GM12878 (cell line): Measurements from ENCODE around the gene PPP1R1C. TPM values are rescaled to one million over a fixed set of nuclear protein-coding genes. Genes with fewer than 3 reads are reported as not detected.

ENCODE experiments used
- ATAC-seq: fragments of 200-7000 bp; cut with Tn5 transposase; 3 replicates; pipeline ENCODE4 v1.9.1; 2020; ENCODE audit warnings: mild to moderate bottlenecking, moderate library complexity
- BruUV-seq: library from RNA; stranded (reverse); fragments of 400-500 nt; replicated peaks from 2 replicates; lab custom pipeline; 2021; lab: Mats Ljungman, UMichigan
- CTCF ChIA-PET: fragments of 300-600 bp; sonication (Branson Sonifier 250); formaldehyde crosslinking; extraction: SDS; loops from one replicate; lab custom pipeline; 2021; ENCODE audit warnings: inconsistent platforms; lab: Yijun Ruan, JAX
- POLR2A ChIA-PET: fragments of 350-600 bp; formaldehyde crosslinking; extraction: SDS; loops from one replicate; lab custom pipeline; 2021; ENCODE audit warnings: inconsistent platforms; lab: Charles Lee
- RAD21 ChIA-PET: fragments of 300-600 bp; sonication (Branson Sonifier 250); formaldehyde crosslinking; loops from one replicate; lab custom pipeline; 2023; ENCODE audit warnings: antibody characterized with exemption; ENCODE audit not compliant: unreplicated experiment; lab: Charles Lee
- SMC1A ChIA-PET: fragments of 300-600 bp; sonication (Branson Sonifier 250); formaldehyde crosslinking; loops from one replicate; lab custom pipeline; 2023; ENCODE audit not compliant: unreplicated experiment, uncharacterized antibody; lab: Charles Lee
- DNase-seq: peaks from one replicate; pipeline ENCODE4 v3.0.0-alpha.2; 2011; ENCODE audit warnings: low read depth, low spot score
- FAIRE-seq: peaks from 3 replicates; lab custom pipeline; 2011; peaks lifted over from hg19 to GRCh38; lab: Jason Lieb, UNC
- H2AFZ ChIP-seq: 2 replicates; pipeline ENCODE4 v1.6.0; 2011; ENCODE audit warnings: low read depth, low read length, control low read depth; ENCODE audit not compliant: control insufficient read depth
- H3K27ac ChIP-seq: 2 replicates; pipeline ENCODE4 v1.5.1; 2011; ENCODE audit warnings: control low read depth; ENCODE audit not compliant: control insufficient read depth, insufficient read depth
- H3K27me3 ChIP-seq, 2 experiments: replicated peaks in 1 of 2; 2 replicates each; pipeline versions ENCODE4 v1.6.0 to v1.6.1; 2011; ENCODE audit warnings: low read length in 1 of 2; ENCODE audit not compliant: control insufficient read depth in 2 of 2, insufficient read depth in 2 of 2
- H3K36me3 ChIP-seq, 2 experiments: 2 replicates each; pipeline ENCODE4 v1.5.1; 2011; ENCODE audit warnings: low read length in 1 of 2; ENCODE audit not compliant: control insufficient read depth in 2 of 2, insufficient read depth in 2 of 2
- H3K4me1 ChIP-seq: 2 replicates; pipeline ENCODE4 v1.6.1; 2011; ENCODE audit warnings: mild to moderate bottlenecking, low read length, moderate library complexity, mixed read lengths; ENCODE audit not compliant: control insufficient read depth, insufficient read depth
- H3K4me2 ChIP-seq: 2 replicates; pipeline ENCODE4 v1.6.0; 2011; ENCODE audit warnings: control low read depth; ENCODE audit not compliant: control insufficient read depth, insufficient read depth
- H3K4me3 ChIP-seq: fragments of 200-600 bp; sonication (generic); 2 replicates; pipeline ENCODE4 v1.5.1; 2016
- H3K79me2 ChIP-seq: 2 replicates; pipeline ENCODE4 v1.6.0; 2011; ENCODE audit warnings: low read length; ENCODE audit not compliant: control insufficient read depth, insufficient read depth
- H3K9ac ChIP-seq: 2 replicates; pipeline ENCODE4 v1.8.0; 2011; ENCODE audit warnings: low read length, control low read depth, mixed read lengths; ENCODE audit not compliant: control insufficient read depth, insufficient read depth
- H3K9me3 ChIP-seq: replicated peaks from 3 replicates; pipeline ENCODE4 v1.5.1; 2011; ENCODE audit warnings: mild to moderate bottlenecking, low read length; ENCODE audit not compliant: control insufficient read depth, insufficient read depth
- H4K20me1 ChIP-seq: 2 replicates; pipeline ENCODE4 v1.6.0; 2011; ENCODE audit not compliant: control insufficient read depth, insufficient read depth
- ESRRA ChIP-seq: IDR thresholded peaks from 2 replicates; pipeline ENCODE4 v1.6.1; 2012; ENCODE audit warnings: mild to moderate bottlenecking, low read length, improper control_type of control experiment
- ETV6 ChIP-seq, 2 experiments: fragments of 450-650 bp in 1 of 2; IDR thresholded peaks in 1 of 2; conservative IDR thresholded peaks in 1 of 2; 2 replicates each; pipeline ENCODE4 v1.6.1; 2014; ENCODE audit warnings: antibody characterized with exemption in 1 of 2, borderline replicate concordance in 1 of 2, low read depth in 1 of 2, mild to moderate bottlenecking in 1 of 2, moderate library complexity in 1 of 2
- FOXK2 ChIP-seq: fragments of 450-650 bp; IDR thresholded peaks from 2 replicates; pipeline ENCODE4 v1.6.1; 2017; ENCODE audit warnings: mild to moderate bottlenecking, moderate library complexity
- GABPA ChIP-seq: IDR thresholded peaks from 2 replicates; pipeline ENCODE4 v1.6.1; 2014; ENCODE audit warnings: antibody characterized with exemption, low read depth, mild to moderate bottlenecking, inconsistent platforms
- HDAC2 ChIP-seq: fragments of 200-600 bp; sonication (generic); IDR thresholded peaks from 2 replicates; pipeline ENCODE4 v1.6.1; 2017
- NBN ChIP-seq: fragments of 450-650 bp; IDR thresholded peaks from 2 replicates; pipeline ENCODE4 v1.6.1; 2016
- NR2C1 ChIP-seq: fragments of 450-650 bp; IDR thresholded peaks from 2 replicates; pipeline ENCODE4 v1.6.1; 2017; ENCODE audit warnings: antibody characterized with exemption, mild to moderate bottlenecking, moderate library complexity
- NR2C2 ChIP-seq: IDR thresholded peaks from 2 replicates; pipeline ENCODE4 v1.6.1; 2011; ENCODE audit warnings: borderline replicate concordance, low read depth; ENCODE audit not compliant: control insufficient read depth, insufficient read length
- POLR2A ChIP-seq: IDR thresholded peaks from 2 replicates; pipeline ENCODE4 v1.6.1; 2011; ENCODE audit warnings: low read depth, mild to moderate bottlenecking, low read length
- SP1 ChIP-seq: IDR thresholded peaks from one replicate; pipeline ENCODE4 v1.6.1; 2011; ENCODE audit warnings: low read depth, low read length
- SPI1 ChIP-seq: IDR thresholded peaks from 2 replicates; pipeline ENCODE4 v1.6.1; 2011; ENCODE audit warnings: low read depth, mild to moderate bottlenecking, low read length, moderate library complexity, borderline replicate concordance; ENCODE audit not compliant: insufficient read depth
- STAT1 ChIP-seq: fragments of 450-650 bp; conservative IDR thresholded peaks from 2 replicates; pipeline ENCODE4 v1.6.1; 2014; ENCODE audit warnings: antibody characterized with exemption, mild to moderate bottlenecking
- TCF3 ChIP-seq: IDR thresholded peaks from 2 replicates; pipeline ENCODE4 v1.6.1; 2012; ENCODE audit warnings: low read depth, mild to moderate bottlenecking, low read length, borderline replicate concordance; ENCODE audit not compliant: insufficient read depth
- YY1 ChIP-seq: IDR thresholded peaks from 2 replicates; pipeline ENCODE4 v1.6.1; 2011; ENCODE audit warnings: low read depth, mild to moderate bottlenecking, low read length
- in situ Hi-C: fragments of 300-500 bp; cut with MboI; formaldehyde crosslinking; loops from 9 replicates; pipeline ENCODE4 v1.14.3; 2018; ENCODE audit warnings: mixed read lengths
- intact Hi-C: fragments of 100-400 bp; cut with micrococcal nuclease; formaldehyde crosslinking; loops from one replicate; pipeline ENCODE4 v1.14.2; 2022; ENCODE audit not compliant: unreplicated experiment
- polyA plus RNA-seq, 11 experiments: library from polyadenylated mRNA; depleted of rRNA in 4 of 11; unstranded in 6 of 11; stranded (reverse) in 5 of 11; fragments of >200 nt; fragmentation: Nextera tagmentation in 4 of 11; fragmentation: Illumina TruSeq in 1 of 11; extraction: Ambion mirVana in 4 of 11; extraction: Trizol in 1 of 11; gene quantifications; 1 replicate in 1 of 11; 2 replicates in 10 of 11; pipeline versions ENCODE4 v1.2.1 to v1.2.3, GENCODE V29; 2011 to 2016; ENCODE audit warnings: inconsistent platforms in 2 of 11, missing spikeins in 2 of 11, low read depth in 1 of 11
- total RNA-seq, 4 experiments: library from RNA; depleted of rRNA in 3 of 4; stranded (reverse); fragments of >200 nt in 3 of 4; fragmentation: Illumina TruSeq in 1 of 4; extraction: Trizol in 1 of 4; gene quantifications; 2 replicates each; pipeline versions ENCODE4 v1.2.1 to v1.2.3, GENCODE V29; 2013 to 2021
- TF ChIP-seq, protein P1 (sequence below): IDR thresholded peaks from 2 replicates; pipeline ENCODE4 v1.6.1; 2012; ENCODE audit warnings: mild to moderate bottlenecking, low read depth, low read length
- TF ChIP-seq, protein P2 (sequence below): fragments of 450-650 bp; IDR thresholded peaks from 2 replicates; pipeline ENCODE4 v1.6.1; 2017; ENCODE audit warnings: low read depth, mild to moderate bottlenecking, moderate library complexity
- TF ChIP-seq, protein P3 (sequence below): IDR thresholded peaks from 2 replicates; pipeline ENCODE4 v1.6.1; 2011; ENCODE audit warnings: borderline replicate concordance, low read depth, mild to moderate bottlenecking, moderate library complexity, mixed read lengths, low read length; ENCODE audit not compliant: insufficient read depth; ENCODE audit errors: extremely low read length
- TF ChIP-seq, protein P4 (sequence below): fragments of 450-650 bp; IDR thresholded peaks from 2 replicates; pipeline ENCODE4 v1.6.1; 2017; ENCODE audit warnings: mild to moderate bottlenecking, low read depth, inconsistent platforms; ENCODE audit not compliant: poor library complexity, severe bottlenecking

The PPP1R1C gene
- total and polyA plus RNA-seq, 10 of the 15 experiments (the other 5 are each of a cell fraction or from before 2014, with no cell fraction given), result 0.11 TPM; not detected in 9

DNA sequence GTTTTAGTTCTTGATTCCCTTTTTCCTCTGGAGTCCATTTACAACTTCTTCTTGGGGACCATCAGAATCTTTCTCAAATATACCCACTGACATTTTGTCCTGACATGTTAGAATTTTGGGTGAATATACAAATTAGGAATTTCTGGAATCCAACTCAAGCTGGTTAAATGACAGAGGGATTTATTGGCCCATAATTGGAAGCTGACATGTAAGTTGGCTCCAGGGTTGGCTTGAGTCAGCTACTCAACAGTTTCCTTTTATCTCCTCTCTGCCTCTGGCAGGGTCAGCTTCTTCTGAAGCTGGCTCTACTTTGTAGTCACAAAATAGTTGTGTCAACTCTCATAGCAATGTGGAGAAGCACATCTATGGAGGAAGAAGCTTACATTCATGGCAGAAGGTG, 36.6 kb upstream of the PPP1R1C start:
- H4K20me1 ChIP-seq, result no peaks in the 10 kb centered on the region
- no peak overlapping the region for H3K9ac ChIP-seq
- CTCF ChIA-PET, result interaction anchor here (0.7 to 3.6 kb wide), 5 partner anchors 11 to 206 kb away, joined by 3 to 14 read pairs (median 3); no protein-coding TSS in a partner anchor
- H3K79me2 ChIP-seq, result no peaks in the 10 kb centered on the region
- no peak for DNase-seq
- BruUV-seq, result no TSS peak
- H3K4me3 ChIP-seq, result no peak overlapping the region
- in situ Hi-C loops, result no loop called here
- no peak overlapping the region for H3K4me2 ChIP-seq
- H3K27ac ChIP-seq, result no peak overlapping the region
- H2AFZ ChIP-seq, result no peak overlapping the region
- H3K36me3 ChIP-seq, result no peaks in the 10 kb centered on the region
- intact Hi-C loops, result no loop called here
- no peak for ATAC-seq
- no peaks in the 10 kb centered on the region for H3K9me3 ChIP-seq
- RAD21 ChIA-PET, result no interaction called here
- 0 out of 4 replicates have a peak, but pooled peaks cover 0 to 4% of the 10 kb centered on the region in 2 experiments for H3K27me3 ChIP-seq
- no peaks in the 10 kb centered on the region for H3K4me1 ChIP-seq
- POLR2A ChIA-PET, result no interaction called here
- SMC1A ChIA-PET, result interaction anchor here (0.5 to 1.9 kb wide), 3 partner anchors 12 to 636 kb away, joined by 4 to 5 read pairs (median 4); no protein-coding TSS in a partner anchor
- no peak for FAIRE-seq
- TF ChIP-seq, protein P1, sequence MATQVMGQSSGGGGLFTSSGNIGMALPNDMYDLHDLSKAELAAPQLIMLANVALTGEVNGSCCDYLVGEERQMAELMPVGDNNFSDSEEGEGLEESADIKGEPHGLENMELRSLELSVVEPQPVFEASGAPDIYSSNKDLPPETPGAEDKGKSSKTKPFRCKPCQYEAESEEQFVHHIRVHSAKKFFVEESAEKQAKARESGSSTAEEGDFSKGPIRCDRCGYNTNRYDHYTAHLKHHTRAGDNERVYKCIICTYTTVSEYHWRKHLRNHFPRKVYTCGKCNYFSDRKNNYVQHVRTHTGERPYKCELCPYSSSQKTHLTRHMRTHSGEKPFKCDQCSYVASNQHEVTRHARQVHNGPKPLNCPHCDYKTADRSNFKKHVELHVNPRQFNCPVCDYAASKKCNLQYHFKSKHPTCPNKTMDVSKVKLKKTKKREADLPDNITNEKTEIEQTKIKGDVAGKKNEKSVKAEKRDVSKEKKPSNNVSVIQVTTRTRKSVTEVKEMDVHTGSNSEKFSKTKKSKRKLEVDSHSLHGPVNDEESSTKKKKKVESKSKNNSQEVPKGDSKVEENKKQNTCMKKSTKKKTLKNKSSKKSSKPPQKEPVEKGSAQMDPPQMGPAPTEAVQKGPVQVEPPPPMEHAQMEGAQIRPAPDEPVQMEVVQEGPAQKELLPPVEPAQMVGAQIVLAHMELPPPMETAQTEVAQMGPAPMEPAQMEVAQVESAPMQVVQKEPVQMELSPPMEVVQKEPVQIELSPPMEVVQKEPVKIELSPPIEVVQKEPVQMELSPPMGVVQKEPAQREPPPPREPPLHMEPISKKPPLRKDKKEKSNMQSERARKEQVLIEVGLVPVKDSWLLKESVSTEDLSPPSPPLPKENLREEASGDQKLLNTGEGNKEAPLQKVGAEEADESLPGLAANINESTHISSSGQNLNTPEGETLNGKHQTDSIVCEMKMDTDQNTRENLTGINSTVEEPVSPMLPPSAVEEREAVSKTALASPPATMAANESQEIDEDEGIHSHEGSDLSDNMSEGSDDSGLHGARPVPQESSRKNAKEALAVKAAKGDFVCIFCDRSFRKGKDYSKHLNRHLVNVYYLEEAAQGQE, result no peak
- no peak for TF ChIP-seq STAT1
- TF ChIP-seq ESRRA, result no peak
- no peak for TF ChIP-seq YY1
- TF ChIP-seq, protein P2, sequence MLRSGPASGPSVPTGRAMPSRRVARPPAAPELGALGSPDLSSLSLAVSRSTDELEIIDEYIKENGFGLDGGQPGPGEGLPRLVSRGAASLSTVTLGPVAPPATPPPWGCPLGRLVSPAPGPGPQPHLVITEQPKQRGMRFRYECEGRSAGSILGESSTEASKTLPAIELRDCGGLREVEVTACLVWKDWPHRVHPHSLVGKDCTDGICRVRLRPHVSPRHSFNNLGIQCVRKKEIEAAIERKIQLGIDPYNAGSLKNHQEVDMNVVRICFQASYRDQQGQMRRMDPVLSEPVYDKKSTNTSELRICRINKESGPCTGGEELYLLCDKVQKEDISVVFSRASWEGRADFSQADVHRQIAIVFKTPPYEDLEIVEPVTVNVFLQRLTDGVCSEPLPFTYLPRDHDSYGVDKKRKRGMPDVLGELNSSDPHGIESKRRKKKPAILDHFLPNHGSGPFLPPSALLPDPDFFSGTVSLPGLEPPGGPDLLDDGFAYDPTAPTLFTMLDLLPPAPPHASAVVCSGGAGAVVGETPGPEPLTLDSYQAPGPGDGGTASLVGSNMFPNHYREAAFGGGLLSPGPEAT, result no peak
- no peak for TF ChIP-seq NR2C2
- no peak for TF ChIP-seq GABPA
- TF ChIP-seq POLR2A, result no peak
- TF ChIP-seq HDAC2, result no peak
- no peak for TF ChIP-seq FOXK2
- TF ChIP-seq SPI1, result no peak
- TF ChIP-seq TCF3, result no peak
- TF ChIP-seq NR2C1, result no peak
- no peak for TF ChIP-seq ETV6 (conservative IDR thresholded peaks at IDR 0.05 in 1 of 2, IDR thresholded peaks at IDR 0.05 in 1 of 2; ENCODE audit: borderline replicate concordance in 1 of 2, low read depth in 1 of 2)
- TF ChIP-seq NBN, result no peak
- TF ChIP-seq, protein P3, sequence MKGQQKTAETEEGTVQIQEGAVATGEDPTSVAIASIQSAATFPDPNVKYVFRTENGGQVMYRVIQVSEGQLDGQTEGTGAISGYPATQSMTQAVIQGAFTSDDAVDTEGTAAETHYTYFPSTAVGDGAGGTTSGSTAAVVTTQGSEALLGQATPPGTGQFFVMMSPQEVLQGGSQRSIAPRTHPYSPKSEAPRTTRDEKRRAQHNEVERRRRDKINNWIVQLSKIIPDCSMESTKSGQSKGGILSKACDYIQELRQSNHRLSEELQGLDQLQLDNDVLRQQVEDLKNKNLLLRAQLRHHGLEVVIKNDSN, result no peak
- no peak for TF ChIP-seq SP1
- TF ChIP-seq, protein P4, sequence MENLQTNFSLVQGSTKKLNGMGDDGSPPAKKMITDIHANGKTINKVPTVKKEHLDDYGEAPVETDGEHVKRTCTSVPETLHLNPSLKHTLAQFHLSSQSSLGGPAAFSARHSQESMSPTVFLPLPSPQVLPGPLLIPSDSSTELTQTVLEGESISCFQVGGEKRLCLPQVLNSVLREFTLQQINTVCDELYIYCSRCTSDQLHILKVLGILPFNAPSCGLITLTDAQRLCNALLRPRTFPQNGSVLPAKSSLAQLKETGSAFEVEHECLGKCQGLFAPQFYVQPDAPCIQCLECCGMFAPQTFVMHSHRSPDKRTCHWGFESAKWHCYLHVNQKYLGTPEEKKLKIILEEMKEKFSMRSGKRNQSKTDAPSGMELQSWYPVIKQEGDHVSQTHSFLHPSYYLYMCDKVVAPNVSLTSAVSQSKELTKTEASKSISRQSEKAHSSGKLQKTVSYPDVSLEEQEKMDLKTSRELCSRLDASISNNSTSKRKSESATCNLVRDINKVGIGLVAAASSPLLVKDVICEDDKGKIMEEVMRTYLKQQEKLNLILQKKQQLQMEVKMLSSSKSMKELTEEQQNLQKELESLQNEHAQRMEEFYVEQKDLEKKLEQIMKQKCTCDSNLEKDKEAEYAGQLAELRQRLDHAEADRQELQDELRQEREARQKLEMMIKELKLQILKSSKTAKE, result no peak
